Mucosa of descending colon (tissue), 3 donors: ENCODE data around the gene UBE2U. TPM values are rescaled to one million over a fixed set of nuclear protein-coding genes. Genes with fewer than 3 reads are reported as not detected.

ENCODE experiments used
- ATAC-seq: fragments of 200-7000 bp; cut with Tn5 transposase; one replicate; pipeline ENCODE4 v1.9.1; 2020; ENCODE audit warnings: mild to moderate bottlenecking, moderate library complexity
- DNase-seq, 3 donors: peaks; one replicate each; pipeline ENCODE4 v3.0.0-alpha.2; 2020
- H3K36me3 ChIP-seq: fragments of 200-600 bp; one replicate; pipeline ENCODE4 v1.8.0; 2021; ENCODE audit warnings: low read depth, mild to moderate bottlenecking
- H3K4me1 ChIP-seq: fragments of 200-600 bp; one replicate; pipeline ENCODE4 v1.8.0; 2021; ENCODE audit warnings: low read depth, mild to moderate bottlenecking
- H3K4me3 ChIP-seq: fragments of 200-600 bp; one replicate; pipeline ENCODE4 v1.8.0; 2021; ENCODE audit warnings: mild to moderate bottlenecking
- H3K9me3 ChIP-seq: fragments of 200-600 bp; one replicate; pipeline ENCODE4 v1.8.0; 2021; ENCODE audit warnings: mild to moderate bottlenecking
- intact Hi-C, 2 donors: fragments of 100-400 bp; cut with DNase I in 1 of 2; cut with micrococcal nuclease in 1 of 2; formaldehyde crosslinking; loops; one replicate each; pipeline versions ENCODE4 v1.11.0 to v1.11.1; 2022; cut with DNase I, micrococcal nuclease
- total RNA-seq, 3 donors: library from RNA; stranded (reverse); fragmentation: NEBNext Ultra II Directional in 2 of 3; extraction: Animal tissue kit (Norgen Biotek cat#: 25700) in 2 of 3; gene quantifications; one replicate each; pipeline versions ENCODE4 v1.2.1 to v1.2.4, GENCODE V29; 2021 to 2023
- TF ChIP-seq, protein P1 (sequence below): fragments of 200-600 bp; IDR thresholded peaks from one replicate; pipeline ENCODE4 v1.8.0; 2022; ENCODE audit warnings: antibody characterized with exemption, mild to moderate bottlenecking
- donor health status: DM: no; HTN: no; CAD: no; lungs with moderate emphysema.
- donor health status: DM: no; HTN: no; CAD: no.
- donor health status: DM: no; HTN: yes; CAD: no.

Gene UBE2U
- total RNA-seq, 3 donors from 2014 or later = not detected

DNA sequence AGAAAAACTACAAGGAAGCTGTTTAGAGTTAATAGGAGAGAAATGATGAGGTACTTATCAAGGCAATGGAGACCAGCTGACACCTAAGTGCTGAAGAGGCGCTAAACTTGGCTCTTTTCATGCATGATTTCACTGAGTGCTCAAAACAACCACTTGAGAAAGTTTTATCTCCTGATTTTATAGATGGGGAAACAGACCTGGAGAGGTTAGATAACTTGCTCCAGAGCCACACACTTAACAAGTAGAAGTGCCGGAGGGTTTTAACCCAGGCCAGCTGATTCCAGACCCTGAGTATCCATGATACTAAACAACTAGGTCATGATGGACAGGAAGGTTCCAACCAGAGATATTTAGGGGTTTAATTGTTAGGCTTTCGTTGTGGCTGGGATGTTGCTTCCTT is 25.9 kb downstream of the UBE2U start:
- TF ChIP-seq, protein P1, sequence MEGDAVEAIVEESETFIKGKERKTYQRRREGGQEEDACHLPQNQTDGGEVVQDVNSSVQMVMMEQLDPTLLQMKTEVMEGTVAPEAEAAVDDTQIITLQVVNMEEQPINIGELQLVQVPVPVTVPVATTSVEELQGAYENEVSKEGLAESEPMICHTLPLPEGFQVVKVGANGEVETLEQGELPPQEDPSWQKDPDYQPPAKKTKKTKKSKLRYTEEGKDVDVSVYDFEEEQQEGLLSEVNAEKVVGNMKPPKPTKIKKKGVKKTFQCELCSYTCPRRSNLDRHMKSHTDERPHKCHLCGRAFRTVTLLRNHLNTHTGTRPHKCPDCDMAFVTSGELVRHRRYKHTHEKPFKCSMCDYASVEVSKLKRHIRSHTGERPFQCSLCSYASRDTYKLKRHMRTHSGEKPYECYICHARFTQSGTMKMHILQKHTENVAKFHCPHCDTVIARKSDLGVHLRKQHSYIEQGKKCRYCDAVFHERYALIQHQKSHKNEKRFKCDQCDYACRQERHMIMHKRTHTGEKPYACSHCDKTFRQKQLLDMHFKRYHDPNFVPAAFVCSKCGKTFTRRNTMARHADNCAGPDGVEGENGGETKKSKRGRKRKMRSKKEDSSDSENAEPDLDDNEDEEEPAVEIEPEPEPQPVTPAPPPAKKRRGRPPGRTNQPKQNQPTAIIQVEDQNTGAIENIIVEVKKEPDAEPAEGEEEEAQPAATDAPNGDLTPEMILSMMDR = no peak
- Histone ChIP-seq H3K4me1 (no peaks in the 10 kb centered on the region), H3K36me3 (no peaks in the 10 kb centered on the region), H3K9me3 (no peaks in the 10 kb centered on the region), H3K4me3 (no peak overlapping the region)
- DNase-seq (no peak), ATAC-seq (no peak)
- intact Hi-C loops = no loop called here

DNA sequence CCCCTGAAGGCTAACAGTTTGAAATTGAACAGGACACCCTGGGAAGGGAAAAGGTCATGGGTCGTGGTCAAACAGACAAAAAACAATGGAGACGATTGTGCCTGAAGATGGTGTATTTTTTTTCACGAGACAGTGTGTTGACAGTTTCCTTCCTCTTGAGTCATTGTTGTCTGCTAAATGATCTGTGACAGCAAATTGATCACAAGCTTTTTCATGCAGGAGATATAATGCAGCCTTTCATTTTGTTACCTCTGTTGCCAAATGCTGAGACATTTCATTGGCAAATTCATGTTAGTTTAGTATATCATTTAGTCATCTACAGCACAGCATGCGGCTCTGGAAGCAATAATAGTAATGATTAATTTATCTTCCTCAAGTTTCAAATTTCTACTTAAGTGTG is 27.7 kb downstream of the UBE2U start:
- ATAC-seq (no peak), DNase-seq (no peak)
- no peaks in the 10 kb centered on the region for H3K36me3 ChIP-seq
- H3K4me1 ChIP-seq = no peaks in the 10 kb centered on the region
- no peak overlapping the region for H3K4me3 ChIP-seq
- H3K9me3 ChIP-seq = no peaks in the 10 kb centered on the region
- intact Hi-C loops = loop anchor here in 1 of 2 donors (10.0 kb wide), 1 partner anchor 56 kb away; no protein-coding TSS in a partner anchor
- TF ChIP-seq, protein P1 = no peak

DNA sequence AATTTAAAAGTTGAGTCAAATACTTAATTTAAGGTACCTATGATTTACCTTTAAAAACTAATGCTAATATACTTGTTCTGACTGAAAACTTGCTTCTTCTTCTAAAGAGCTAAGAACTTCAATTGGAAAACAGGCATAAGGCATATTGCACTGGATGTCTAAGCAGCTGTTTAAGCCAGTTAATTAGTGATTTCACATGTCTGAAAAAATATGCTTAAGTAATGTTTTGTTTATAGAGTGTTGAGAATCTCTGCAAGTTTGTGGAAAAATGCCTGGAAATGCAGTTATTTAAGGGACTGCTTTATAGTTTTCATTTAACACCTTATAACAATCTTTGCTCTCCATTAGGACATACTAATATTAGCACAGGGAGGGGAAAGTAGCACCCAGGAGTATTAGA is 28.2 kb downstream of the UBE2U start:
- H3K36me3 ChIP-seq = no peaks in the 10 kb centered on the region
- no peak for DNase-seq

DNA sequence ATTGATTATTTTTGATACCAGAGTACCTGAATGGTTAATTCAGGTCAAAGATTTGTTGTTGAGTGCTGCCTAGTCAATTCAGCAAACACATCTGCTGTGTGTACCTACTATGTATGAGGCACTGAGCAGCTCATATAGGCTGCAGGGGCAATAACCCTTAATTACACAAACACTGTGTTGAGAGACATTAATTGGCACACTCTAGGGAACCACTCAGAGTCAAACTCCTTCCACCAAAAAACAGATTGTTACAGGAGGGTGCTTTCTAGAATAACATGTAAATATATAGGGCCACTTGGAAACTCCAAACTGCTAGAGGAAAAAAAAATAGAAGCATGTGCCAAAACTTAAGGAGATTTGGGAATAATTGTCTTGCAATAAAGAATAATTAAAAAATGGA is 31.3 kb downstream of the UBE2U start:
- DNase-seq = no peak
- TF ChIP-seq, protein P1 = no peak
- Histone ChIP-seq H3K4me3 (no peak overlapping the region), H3K9me3 (no peaks in the 10 kb centered on the region), H3K4me1 (no peaks in the 10 kb centered on the region), H3K36me3 (no peaks in the 10 kb centered on the region)
- no peak for ATAC-seq
- intact Hi-C loops = loop anchor here in 1 of 2 donors (10.0 kb wide), 1 partner anchor 60 kb away; no protein-coding TSS in a partner anchor

More for the DNA sequence above, 28.2 kb downstream of the UBE2U start:
- no peak for ATAC-seq
- intact Hi-C loops = loop anchor here in 1 of 2 donors (10.0 kb wide), 1 partner anchor 57 kb away; no protein-coding TSS in a partner anchor
- Histone ChIP-seq H3K4me1 (no peaks in the 10 kb centered on the region), H3K4me3 (no peak overlapping the region), H3K9me3 (no peaks in the 10 kb centered on the region)
- TF ChIP-seq, protein P1 = no peak

DNA sequence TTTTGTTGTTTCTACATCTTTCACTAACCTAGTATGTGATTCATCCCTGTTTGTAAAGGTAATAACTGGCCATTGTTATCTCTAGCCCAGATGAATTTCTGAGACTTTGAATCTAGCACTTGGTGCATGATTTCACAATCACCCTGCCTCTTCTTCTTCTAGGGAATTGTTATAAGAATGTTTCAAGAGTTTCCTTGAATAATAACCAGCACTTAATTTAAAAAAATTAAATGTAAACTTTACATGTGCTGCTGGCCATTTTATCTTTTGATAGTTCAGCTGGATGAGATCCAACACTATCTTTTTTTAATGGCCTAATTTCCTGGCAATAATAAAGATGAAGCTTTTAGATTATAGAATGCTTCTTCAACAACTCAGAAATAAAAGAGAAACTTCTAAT is 31.8 kb downstream of the UBE2U start:
- H3K36me3 ChIP-seq = no peaks in the 10 kb centered on the region
- H3K4me1 ChIP-seq = no peaks in the 10 kb centered on the region
- DNase-seq (no peak), ATAC-seq (no peak)
- H3K4me3 ChIP-seq = no peak overlapping the region
- TF ChIP-seq, protein P1 = no peak
- H3K9me3 ChIP-seq = no peaks in the 10 kb centered on the region
- intact Hi-C loops = loop anchor here in 1 of 2 donors (10.0 kb wide), 1 partner anchor 60 kb away; no protein-coding TSS in a partner anchor

DNA sequence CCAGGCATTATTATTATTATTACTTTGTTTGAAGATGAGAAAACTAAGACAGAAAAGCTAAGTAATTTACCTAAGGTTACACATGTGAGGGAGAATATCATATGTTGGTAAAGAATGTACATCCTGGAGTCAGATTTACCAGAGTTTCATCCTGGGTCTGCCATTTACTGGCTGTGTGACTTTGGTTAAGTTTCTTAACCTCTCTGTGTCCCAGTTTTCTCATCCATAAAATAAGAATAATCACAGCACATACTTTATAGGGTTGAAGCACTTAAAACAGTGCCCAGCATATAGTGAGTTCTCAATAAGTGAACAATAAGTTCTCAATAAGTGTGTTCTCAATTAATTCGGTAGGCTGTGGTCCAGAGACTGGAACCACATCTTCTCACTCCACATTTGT is 32.5 kb downstream of the UBE2U start:
- ATAC-seq (no peak), DNase-seq (no peak)
- TF ChIP-seq, protein P1 = no peak
- H3K9me3 ChIP-seq = no peaks in the 10 kb centered on the region
- H3K4me3 ChIP-seq = no peak overlapping the region
- H3K4me1 ChIP-seq = no peaks in the 10 kb centered on the region
- H3K36me3 ChIP-seq = no peaks in the 10 kb centered on the region
- intact Hi-C loops = loop anchor here in 1 of 2 donors (10.0 kb wide), 1 partner anchor 61 kb away; no protein-coding TSS in a partner anchor
